ENCODE results near the gene MGMT.

The MGMT gene

DNA sequence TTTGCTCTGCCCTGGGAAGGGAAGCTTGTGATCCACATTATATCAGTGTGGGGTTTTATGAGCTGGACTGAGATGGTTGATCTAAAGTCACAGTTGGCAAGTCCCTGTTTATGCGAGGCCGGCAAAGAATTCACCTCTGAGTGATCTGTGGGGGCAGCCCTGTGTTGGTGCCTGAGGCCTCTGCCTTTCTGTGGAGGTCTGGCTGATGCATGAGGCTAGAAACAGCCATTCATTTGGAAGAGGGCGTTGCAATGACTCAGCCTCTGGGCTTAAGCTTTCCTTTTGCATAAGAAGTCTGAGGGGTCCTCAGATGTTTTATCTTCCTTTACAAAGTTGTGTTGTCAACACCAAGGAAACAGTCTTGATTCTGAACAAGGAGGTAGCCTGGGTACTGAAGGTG, 126.9 kb downstream of the MGMT start:
- DNase-seq (ENCODE audit: low spot score): no peak

GRCh38 chr10:129594811-129595210, 127.8 kb downstream of the MGMT start:
- no peak for DNase-seq (ENCODE audit: low spot score)

DNA sequence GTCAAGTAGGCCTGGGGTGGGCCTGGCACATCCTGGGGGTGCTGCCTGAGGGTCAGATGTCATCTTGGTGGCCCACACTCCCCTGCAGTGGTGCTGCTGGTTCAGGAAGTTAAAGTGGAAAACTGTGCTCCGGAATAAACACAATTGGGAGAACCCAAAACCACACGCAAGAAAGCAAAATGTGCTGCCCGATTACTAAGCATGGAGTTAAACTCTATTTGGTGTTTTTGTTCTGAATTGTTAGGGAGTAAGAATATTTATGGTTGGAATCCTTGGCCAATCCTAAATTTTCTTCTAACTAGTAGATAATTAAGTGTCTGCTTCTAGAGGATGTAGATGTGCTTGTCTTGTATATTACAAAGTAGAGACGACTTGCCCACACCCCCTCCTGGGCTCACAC, 131.4 kb downstream of the MGMT start:
- DNase-seq (ENCODE audit: low spot score): no peak

DNA sequence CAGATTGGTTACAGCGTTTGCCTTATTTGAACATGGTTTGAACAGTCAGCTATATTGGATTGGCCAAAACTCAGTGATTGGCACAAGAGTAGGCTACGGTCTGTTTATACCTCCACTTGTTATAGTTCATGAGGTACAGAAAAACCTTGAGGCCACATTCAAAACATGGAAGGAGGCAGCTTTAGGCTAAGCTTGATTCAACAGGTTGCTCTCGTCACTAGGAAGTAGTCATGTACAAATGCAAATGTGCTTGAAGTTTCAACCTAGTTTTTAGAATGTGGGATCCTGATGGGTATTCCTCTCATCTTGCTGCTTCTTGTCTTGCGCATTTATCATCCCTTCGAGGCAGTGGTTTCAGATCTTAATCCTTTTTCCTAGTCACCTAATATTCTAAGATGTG, 132.1 kb downstream of the MGMT start:
- no peak for DNase-seq (ENCODE audit: low spot score)

- no peak for DNase-seq (ENCODE audit: low spot score)
These were observed 134.7 kb downstream of the MGMT start for GRCh38 chr10:129601737-129602136.

DNA sequence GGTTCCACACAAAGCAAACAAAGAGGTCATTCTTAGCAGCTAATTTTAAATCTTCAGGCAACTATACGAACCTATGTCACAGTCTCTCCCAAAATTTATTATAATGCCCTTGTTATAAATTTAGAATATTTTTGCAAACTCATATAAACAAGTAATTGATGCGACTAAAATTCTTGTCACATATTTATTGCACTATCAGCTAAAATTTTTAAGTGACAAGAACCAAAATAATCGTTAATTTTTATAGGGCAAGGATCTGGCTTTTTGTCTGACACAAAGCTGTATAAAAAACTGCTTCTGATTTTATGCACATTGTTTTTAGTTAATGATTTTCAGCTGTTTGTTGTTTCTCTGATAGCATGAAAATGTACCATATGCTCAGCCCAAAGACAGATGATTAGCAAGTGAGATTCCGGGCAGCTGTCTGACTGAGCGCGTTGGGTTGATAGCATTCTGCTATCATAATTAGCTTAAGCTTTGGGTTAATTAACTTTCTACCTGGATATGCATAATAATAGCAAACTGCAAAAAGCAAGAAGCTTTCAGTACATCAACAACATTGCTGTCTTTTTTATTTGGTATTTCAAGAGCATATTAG, 136.0 kb downstream of the MGMT start:
- no peak for DNase-seq (ENCODE audit: low spot score)

DNA sequence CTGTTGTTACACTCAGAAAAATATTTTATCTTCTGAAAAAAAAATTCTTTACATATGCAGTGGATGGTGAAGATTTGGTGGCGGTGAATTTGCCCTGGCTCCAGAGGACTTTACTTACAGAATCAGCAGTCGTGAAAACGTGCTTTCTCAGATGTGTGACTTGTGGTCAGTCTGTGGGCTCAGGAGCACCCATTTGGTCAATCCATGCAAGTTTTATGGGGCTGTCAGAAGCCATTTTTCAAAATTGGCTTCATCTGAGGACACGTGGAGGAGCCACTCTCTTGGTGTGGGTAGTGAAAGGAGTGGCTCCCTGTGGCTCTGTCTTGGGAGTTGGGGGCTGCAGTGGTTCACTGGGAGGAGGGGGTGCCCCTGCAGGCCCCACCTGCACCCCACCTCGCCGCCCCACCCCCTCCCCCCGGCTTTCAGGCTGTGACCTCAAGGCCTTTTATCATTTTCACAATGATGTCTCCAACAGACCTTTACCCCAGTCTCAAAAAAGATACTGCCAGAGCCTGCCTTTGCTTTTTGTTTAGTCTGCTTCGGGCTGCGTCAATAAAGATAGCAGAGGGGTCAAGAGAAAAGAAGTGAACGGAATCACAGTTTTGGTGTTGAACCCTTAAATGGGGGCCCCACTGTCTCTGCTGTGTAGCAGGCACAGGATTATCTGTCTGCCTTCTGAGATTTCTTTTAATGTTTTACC, 137.4 kb downstream of the MGMT start:
- no peak for DNase-seq (ENCODE audit: low spot score)

DNA sequence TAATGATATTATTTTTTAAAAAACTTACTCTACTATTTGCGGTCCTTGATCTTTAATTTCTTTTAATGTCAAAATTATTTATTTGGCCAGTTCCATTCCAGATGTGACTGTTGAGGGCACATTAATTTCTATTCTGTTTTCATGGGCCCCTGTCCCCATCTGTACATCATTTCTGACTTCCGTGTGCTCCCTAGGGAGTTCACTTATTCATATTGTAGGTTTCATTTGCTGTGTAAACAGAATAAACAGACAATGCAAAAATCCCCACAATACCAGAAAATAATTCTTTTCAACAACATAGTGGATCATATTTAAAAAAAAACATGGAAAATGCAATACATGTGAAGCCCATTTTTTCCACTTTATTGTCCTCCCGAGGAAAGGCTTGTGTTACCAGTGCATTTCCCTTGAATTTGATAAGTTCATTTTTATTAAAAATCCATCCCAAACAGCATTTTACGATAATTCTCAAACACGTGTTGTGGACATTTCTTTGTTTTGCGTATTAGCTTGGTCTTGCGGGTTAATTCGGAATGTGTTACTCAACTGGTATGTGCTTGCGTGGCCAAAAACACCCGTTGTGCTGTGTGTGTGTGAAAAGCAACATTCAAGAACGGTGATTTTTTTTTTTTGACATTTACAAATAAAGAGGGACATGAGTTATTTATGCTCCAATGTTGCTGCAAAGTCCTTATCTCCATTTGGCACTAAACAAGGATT, 138.4 kb downstream of the MGMT start:
- no peak for DNase-seq (ENCODE audit: low spot score)

GRCh38 chr10:129605986-129606518, 139.0 kb downstream of the MGMT start:
- DNase-seq (ENCODE audit: low spot score): no peak

GRCh38 chr10:129607607-129608109, 140.6 kb downstream of the MGMT start:
- no peak for DNase-seq (ENCODE audit: low spot score)

GRCh38 chr10:129608653-129609052, 141.6 kb downstream of the MGMT start:
- DNase-seq (ENCODE audit: low spot score): no peak

- no peak for DNase-seq (ENCODE audit: low spot score)
These were observed 142.5 kb downstream of the MGMT start for GRCh38 chr10:129609551-129609950.

DNA sequence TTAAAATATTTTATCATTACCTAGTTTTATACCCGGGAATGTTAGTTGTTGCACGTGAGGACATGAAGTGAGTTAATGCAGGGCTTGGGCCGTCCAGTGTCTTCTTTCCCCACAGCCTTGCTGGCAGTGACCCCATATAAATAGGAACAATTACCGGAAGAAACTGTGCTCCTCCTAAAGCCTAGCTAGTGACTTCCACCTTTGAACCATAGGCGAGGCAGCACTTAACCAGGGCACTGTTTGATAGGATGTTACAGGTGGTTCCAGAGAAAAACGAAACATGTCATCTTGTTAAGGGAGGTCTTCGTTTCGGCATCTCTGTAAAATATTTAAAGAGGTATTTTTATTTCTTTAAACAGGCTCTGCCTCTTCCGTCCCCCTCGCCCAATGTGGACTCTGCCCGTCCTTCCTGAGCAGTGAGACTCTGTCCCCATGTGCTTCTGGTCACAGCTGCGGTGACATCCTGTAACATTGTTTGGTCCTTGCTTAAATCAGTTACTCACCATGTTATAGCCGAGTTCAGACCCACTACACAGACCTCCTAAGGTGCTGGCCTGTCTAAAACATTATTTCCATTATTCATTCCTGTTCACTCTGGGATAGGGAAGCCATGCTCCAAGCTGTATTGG, 145.6 kb downstream of the MGMT start:
- no peak for DNase-seq (ENCODE audit: low spot score)

DNA sequence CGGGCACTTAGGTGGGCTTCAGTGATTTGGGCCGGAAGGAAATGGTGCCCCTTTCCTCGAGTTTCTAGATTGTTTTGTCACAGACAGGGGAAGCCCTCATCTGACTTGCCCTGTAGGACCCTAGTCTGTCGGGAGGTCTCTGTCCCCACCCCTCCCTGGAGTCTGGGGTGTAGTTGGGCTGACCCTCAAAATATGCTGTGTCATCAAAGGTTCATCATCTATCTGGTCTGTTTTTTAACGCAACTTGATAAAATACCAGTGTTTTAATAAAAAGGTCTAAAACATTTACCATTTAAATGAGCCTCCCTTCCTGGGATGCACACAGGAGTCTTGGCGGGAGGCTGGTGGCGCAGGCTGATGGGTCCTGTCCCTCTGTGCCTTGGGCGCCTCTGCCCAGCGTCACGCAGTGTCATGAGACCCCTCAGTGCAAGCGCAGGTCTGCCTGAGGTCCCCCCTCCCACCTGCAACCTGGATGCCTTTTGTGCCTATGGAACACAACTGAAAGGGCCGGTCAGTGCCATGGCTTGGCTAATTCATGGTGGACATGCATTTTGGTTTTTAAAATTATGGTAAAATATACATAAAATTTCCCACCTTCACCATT, 146.4 kb downstream of the MGMT start:
- DNase-seq (ENCODE audit: low spot score): no peak

- DNase-seq (ENCODE audit: low spot score): no peak
These were observed 147.3 kb downstream of the MGMT start for GRCh38 chr10:129614341-129614740.

- DNase-seq (ENCODE audit: low spot score): no peak
These were observed 148.3 kb downstream of the MGMT start for GRCh38 chr10:129615381-129615780.

DNA sequence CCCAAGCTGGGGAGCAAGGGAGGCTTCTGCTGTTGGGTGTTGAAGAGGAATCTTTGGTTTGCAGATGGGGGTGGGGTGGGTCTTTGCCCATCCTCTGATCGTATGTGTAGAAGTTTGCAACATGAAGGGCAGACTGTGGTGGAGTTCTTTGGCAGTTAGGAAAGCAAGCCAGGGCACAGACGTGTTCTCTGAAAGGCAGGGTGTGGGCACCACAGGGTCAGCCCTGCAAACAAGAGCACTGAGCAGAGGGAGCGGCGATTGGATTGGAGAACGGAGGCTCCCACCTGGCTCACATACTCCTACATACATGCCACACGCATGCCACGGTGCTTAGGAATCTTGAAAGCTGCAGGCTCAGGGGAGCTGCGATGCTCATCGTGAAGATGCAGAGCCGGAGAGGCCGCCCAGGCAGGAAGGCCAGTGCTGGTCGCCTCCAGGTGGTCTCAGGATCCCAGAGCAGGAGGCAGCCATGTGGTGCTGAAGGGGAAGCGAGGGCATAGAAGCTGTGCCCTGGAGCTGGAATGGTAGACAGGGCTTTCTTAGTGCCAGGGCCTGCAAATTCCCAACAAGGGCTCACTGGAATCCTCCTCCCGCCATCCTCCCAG, 149.0 kb downstream of the MGMT start:
- no peak for DNase-seq (ENCODE audit: low spot score)

DNA sequence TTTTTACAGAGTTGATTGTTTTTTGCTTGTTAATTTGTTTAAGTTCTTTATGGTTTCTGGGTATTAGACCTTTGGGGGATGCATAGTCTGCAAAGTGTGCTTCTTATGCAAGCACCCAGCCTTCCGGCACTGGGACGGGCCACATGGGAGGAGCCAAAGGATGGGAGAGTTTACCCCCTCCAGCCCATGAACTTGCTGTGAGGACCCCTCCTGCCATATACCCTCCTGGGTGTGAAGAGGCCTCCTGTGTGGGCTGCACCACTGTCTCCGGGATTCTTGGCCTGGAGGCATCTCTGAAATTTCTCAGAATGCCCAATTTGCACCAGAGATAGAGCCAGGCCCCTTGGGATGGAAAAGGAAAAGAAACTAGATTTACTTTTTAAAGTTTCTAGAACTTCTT, 150.7 kb downstream of the MGMT start:
- DNase-seq (ENCODE audit: low spot score): no peak

- no peak for DNase-seq (ENCODE audit: low spot score)
These were observed 154.0 kb downstream of the MGMT start for GRCh38 chr10:129621062-129621461.

GRCh38 chr10:129621693-129622092, 154.7 kb downstream of the MGMT start:
- DNase-seq (ENCODE audit: low spot score): no peak

- DNase-seq (ENCODE audit: low spot score): no peak
These were observed 155.2 kb downstream of the MGMT start for GRCh38 chr10:129622291-129622690.

DNA sequence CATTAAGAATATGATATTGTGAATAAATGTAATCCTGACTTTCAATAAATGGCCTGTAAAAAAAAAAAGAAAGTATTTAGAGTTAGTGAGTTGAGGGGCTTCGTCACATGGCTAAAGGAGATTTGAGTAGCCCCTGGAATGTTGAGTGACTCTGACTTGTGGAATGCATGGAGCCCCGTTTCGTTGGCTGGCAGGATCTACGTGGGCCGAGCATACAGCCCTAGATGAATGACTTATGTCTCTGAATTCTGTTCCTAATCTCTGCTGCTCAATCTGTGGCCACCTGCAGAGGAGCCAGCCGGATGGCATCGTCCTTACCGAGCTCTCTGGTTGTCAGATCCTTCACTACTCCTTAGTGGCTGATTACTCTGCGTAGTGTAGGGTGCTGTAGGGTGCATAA, 155.7 kb downstream of the MGMT start:
- DNase-seq (ENCODE audit: low spot score): no peak
